ENCODE measurements around the gene TGFB1. TPM values are rescaled to one million over a fixed set of nuclear protein-coding genes. Genes with fewer than 3 reads are reported as not detected.

Gene TGFB1
- total and polyA plus RNA-seq, 9 of the 15 experiments (the other 6 are each of a cell fraction or from before 2014, with no cell fraction given): 0.24 to 159 (median 17.2) TPM

GRCh38 chr19:41321204-41321599 is 32.5 kb downstream of the TGFB1 start:
- Histone ChIP-seq H3K27ac (ENCODE audit: extremely low read depth, low read depth, low read length) (no peak overlapping the region), H3K9me3 (replicated peaks; ENCODE audit: control insufficient read depth, insufficient read depth, low read depth, low read length) (no peaks in the 10 kb centered on the region; the same call in 1 of the 2 replicates), H3K4me1 (replicated peaks in 1 of 2; ENCODE audit: control insufficient read depth in 2 of 2, insufficient read depth in 2 of 2, low read length in 2 of 2) (peaks cover 49 to 58% of the 10 kb centered on the region in 2 experiments), H4K20me1 (replicated peaks; ENCODE audit: control insufficient read depth, insufficient read depth, low read length) (peaks cover 6% of the 10 kb centered on the region; the same call in 1 of the 2 replicates), H3K9me1 (ENCODE audit: control insufficient read depth, insufficient read depth, low read length) (peaks cover 7% of the 10 kb centered on the region), H3K4me3 (no peak overlapping the region), H3K27me3 (ENCODE audit: control insufficient read depth in 2 of 2, insufficient read depth in 2 of 2, low read length in 2 of 2) (no peaks in the 10 kb centered on the region), H3K79me2 (ENCODE audit: control insufficient read depth, insufficient read depth, low read length) (peaks cover 31% of the 10 kb centered on the region), H3K9ac (ENCODE audit: insufficient read depth in 1 of 2, low read depth in 2 of 2, low read length in 2 of 2) (peak overlapping the region in 1 of 2 experiments; percentile 68; a peak in 2 of 4 replicates), H2AFZ (ENCODE audit: low read depth, low read length) (no peak overlapping the region), H3K36me3 (ENCODE audit: control insufficient read depth, insufficient read depth, low read length) (peaks cover 81% of the 10 kb centered on the region), H3K4me2 (ENCODE audit: insufficient read depth, low read length) (no peak overlapping the region)
- no peak for DNase-seq (ENCODE audit: extremely low read depth in 1 of 4, low spot score in 3 of 4)
- no peak for FAIRE-seq
- no TSS peak for BruUV-seq (replicated peaks)
- in situ Hi-C loops (cut with MboI): loop anchor here (25.0 kb wide), 1 partner anchor 241 kb away; no protein-coding TSS in a partner anchor
- WGBS (ENCODE audit: insufficient coverage, low coverage, missing lambda C conversion rate): 97% methylated on average over 7 of the region's 7 CpGs
- TF ChIP-seq ZNF431 (CRISPR knock-in tag; IDR thresholded peaks at IDR 0.05): no peak
- TF ChIP-seq BRF1 (IDR thresholded peaks at IDR 0.05; ENCODE audit: borderline replicate concordance, extremely low read depth, insufficient read length): no peak
- TF ChIP-seq POLR2G (IDR thresholded peaks at IDR 0.05; ENCODE audit: low read depth, low read length): peak; percentile 66; the same call in 1 of the 2 replicates
- TF ChIP-seq HOXB6 (CRISPR knock-in tag; IDR thresholded peaks at IDR 0.05; ENCODE audit: borderline replicate concordance): no peak
- TF ChIP-seq ZNF695 (CRISPR knock-in tag; IDR thresholded peaks at IDR 0.05): no peak
- no peak for TF ChIP-seq SNAPC5 (CRISPR knock-in tag; IDR thresholded peaks at IDR 0.05)
- TF ChIP-seq RBFOX2 (IDR thresholded peaks at IDR 0.05; ENCODE audit: low read depth, low read length): peak; percentile 49
- no peak for TF ChIP-seq ZNF780A (CRISPR knock-in tag; IDR thresholded peaks at IDR 0.05)
- TF ChIP-seq POLR2A (conservative IDR thresholded peaks at IDR 0.05): 0 out of 2 replicates have a peak, but pooled peaks have one; percentile 25
- CTCF ChIA-PET (ENCODE audit: low intra/inter-chr PET ratio): no interaction called here
- POLR2A ChIA-PET: interaction anchor here (0.6 to 1.2 kb wide), 3 partner anchors 11 to 571 kb away, joined by 4 to 7 read pairs (median 4); partner anchors contain the start of gene CCDC97
- intact Hi-C loops (cut with micrococcal nuclease): loop anchor here (5.0 to 10.0 kb wide), 2 partner anchors 116 to 244 kb away; partner anchors contain the start of gene DMAC2
- ATAC-seq: no peak
